Activated CD8-positive, alpha-beta memory T cell treated with anti-CD3 and anti-CD28 coated beads for 36 hours (primary cell): ENCODE measurements around the gene MTARC2. TPM values are rescaled to one million over a fixed set of nuclear protein-coding genes. Genes with fewer than 3 reads are reported as not detected.
"Not testable (repeated sequence)": the region's sequence is repeated elsewhere in the genome, so short reads cannot be mapped to it uniquely, and the experiment has no call there.

Source experiments
- CTCF ChIA-PET: fragments of 350-600 bp; sonication (Branson Sonifier 250); formaldehyde crosslinking; loops from one replicate; lab custom pipeline; 2021; ENCODE audit warnings: antibody characterized with exemption; lab: Charles Lee
- POLR2A ChIA-PET: fragments of 350-600 bp; sonication (Branson Sonifier 250); formaldehyde crosslinking; loops from one replicate; lab custom pipeline; 2021; ENCODE audit warnings: antibody characterized with exemption; lab: Charles Lee
- total RNA-seq, 2 experiments: library from RNA; stranded (reverse); gene quantifications; one replicate each; pipeline ENCODE4 v1.2.3, GENCODE V29; 2021

MTARC2 gene
- total RNA-seq, 2 experiments from 2014 or later, result not detected

DNA sequence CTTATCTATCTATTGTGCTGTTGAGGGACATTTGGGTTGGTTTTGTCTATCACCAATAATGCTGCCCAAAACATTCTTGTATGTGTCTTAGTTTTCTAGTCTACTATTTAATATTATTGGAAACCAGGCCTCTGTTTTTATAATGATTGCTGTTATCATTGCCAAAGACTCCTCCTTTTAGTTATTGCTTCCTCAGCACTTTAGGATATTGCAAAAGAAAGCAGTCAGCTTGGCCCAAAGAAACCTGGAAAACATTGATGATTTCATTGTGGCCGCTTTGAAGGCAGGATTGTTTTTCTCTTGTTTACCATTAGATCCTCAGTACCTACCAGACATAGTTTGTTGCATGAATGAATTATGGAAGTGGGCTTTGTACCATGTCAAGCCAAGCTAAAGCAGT is 20.6 kb upstream of the MTARC2 start:
- CTCF ChIA-PET, result no interaction called here
- POLR2A ChIA-PET, result no interaction called here

DNA sequence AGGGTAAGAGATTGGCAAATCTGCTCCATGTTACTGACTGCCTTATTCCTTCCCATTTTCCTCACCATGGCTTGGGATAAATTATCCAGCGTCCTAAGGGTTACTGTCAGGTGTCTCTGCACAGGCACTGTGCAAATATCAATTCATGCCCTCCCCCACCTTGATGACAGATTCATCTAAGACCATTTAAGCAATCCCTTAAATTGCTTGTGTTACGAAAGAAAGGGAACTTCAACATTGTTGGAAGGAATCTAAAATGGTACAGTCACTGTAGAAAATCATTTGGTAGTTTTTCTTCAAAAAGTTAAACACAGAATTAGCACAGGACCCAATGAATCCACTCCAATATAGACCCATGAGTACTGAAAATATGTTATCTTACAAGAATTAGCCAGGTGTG is 17.6 kb upstream of the MTARC2 start:
- ChIA-PET CTCF (no interaction called here), POLR2A (no interaction called here)

DNA sequence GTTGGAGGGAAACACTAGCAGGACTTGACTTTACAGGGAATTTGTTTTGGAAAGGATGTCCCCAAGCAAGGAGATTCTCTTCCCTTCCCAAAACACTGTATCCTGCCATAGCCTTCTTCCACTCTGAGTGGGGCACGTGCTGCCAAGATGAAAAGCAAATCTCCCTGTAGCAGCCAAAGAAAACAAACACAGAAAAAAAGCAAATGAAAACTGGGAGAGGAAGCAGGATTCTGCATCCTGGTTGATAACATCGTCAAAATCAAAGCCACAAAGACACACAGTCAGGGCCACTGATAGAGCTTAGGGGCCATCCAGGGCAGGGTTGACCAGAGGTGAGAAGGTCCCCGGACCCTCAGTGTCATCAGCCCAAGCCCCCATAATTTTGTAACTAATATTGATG is 16.0 kb upstream of the MTARC2 start:
- POLR2A ChIA-PET, result no interaction called here
- CTCF ChIA-PET, result no interaction called here

DNA sequence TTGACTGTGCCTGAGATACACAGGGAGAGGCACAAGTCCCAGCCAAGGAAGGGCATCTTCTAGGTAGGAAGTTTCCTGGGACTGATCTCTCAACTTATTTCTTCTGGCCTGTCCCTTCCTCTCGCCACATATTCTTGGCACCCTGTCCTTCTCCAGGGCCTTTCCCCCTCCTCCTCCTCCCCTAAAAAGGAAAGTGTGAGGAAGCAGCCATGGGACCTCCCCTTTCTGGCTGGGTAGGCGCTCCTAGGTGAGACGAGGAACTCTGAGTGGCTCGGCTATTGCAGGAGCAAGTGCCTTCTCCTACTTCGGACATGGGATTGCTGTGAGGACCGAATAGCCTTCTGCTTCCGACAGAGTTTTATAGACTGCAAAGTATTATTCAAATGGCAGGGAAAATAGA is 15.5 kb upstream of the MTARC2 start:
- CTCF ChIA-PET, result interaction anchor here (1.0 to 1.1 kb wide), 2 partner anchors 9 to 42 kb away, joined by 3 read pairs; partner anchors contain the start of gene C1orf115
- POLR2A ChIA-PET, result interaction anchor here (0.6 kb wide), 1 partner anchor 708 kb away, joined by 3 read pairs; no protein-coding TSS in a partner anchor

DNA sequence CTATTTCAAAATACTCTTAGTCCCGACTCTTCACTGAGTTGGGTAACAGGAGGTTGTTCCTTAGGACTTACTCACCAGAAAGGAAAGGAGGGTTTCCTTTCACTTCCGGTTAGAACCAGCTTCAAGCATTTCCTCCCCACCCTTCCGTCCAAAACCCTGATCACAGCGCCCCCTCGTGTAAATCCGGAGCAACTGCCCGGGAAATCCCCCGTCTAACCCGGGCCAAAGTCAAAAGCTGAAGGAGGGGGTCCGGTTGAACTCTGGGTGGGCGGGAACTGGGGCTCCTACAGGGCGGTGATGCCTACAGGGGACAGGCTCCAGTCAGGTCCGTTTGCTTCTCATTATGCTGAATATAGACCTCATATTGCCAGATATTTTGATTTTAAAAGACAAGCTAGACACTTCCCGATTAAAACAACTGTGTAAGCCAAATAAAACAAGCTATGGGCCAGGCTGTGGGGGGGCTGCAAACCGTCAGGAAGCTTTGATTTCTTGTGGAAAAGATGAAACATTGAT is 15.0 kb upstream of the MTARC2 start:
- ChIA-PET CTCF (interaction anchor here (0.7 to 1.3 kb wide), 4 partner anchors 8 to 463 kb away, joined by 3 to 4 read pairs (median 3); partner anchors contain the start of gene C1orf115), POLR2A (interaction anchor here (0.6 kb wide), 1 partner anchor 707 kb away, joined by 3 read pairs; no protein-coding TSS in a partner anchor)

DNA sequence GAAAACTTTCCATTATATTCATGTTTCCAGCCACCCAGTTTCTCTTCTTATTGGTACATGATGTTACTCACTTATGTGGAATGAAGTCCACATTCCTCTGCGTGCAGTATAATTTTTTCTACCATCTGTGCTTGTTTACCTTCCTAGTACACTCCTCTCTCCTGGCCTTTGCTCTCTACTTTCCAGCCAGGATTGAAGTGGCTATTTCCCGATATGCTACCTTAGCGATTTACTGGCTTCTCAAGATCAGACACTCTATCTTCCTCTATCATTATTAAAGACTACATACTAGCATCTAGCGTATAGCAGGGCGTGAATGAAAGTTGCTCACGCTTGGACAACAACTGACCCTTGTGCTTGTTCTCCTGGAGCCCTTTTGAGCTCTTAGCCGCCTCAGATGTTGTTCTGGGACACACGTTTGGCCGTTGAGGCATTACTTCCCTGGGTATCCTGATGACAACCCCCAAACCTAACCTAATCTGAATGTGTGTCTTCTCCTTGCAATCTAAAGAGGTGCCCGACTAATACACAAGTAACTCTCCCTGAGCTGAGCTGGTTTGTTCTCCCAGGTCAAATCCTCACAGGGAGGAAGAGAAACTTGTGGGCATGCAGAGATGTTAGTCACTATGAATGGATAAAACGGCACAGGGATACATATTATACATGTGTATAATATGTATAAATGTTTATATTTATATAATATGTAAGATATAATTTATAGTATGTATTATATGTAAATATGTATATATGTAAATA is 13.4 kb upstream of the MTARC2 start:
- CTCF ChIA-PET, result interaction anchor here (0.6 to 1.4 kb wide), 4 partner anchors 26 to 438 kb away, joined by 3 to 5 read pairs (median 3); no protein-coding TSS in a partner anchor
- POLR2A ChIA-PET, result interaction anchor here (0.6 kb wide), 1 partner anchor 512 kb away, joined by 3 read pairs; no protein-coding TSS in a partner anchor

GRCh38 chr1:220736283-220736682 is 11.8 kb upstream of the MTARC2 start:
- POLR2A ChIA-PET, result not testable (repeated sequence)

DNA sequence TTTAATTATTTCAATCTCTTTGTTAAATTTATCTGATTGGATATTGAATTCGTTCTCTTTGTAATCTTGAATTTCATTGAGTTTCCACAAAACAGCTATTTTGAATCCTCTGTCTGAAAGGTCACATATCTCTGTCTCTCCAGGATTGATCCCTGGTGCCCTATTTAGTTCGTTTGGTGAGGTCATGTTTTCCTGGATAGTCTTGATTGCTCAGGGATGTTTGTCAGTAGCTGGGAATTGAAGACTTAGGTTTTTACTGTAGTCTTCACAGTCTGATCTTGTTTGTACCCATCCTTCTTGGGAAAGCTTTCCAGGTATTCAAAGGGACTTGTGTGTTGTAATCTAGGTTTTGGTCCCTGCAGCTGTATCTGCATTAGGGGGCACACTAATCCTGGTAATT is 6.8 kb upstream of the MTARC2 start:
- ChIA-PET CTCF (interaction anchor here (1.0 kb wide), 1 partner anchor 8 kb away, joined by 3 read pairs; no protein-coding TSS in a partner anchor), POLR2A (no interaction called here)

More at GRCh38 chr1:220736283-220736682, 11.8 kb upstream of the MTARC2 start:
- CTCF ChIA-PET, result not testable (repeated sequence)

GRCh38 chr1:220741825-220742224 is 6.3 kb upstream of the MTARC2 start:
- CTCF ChIA-PET, result interaction anchor here (1.0 kb wide), 1 partner anchor 9 kb away, joined by 3 read pairs; no protein-coding TSS in a partner anchor
- POLR2A ChIA-PET, result no interaction called here

DNA sequence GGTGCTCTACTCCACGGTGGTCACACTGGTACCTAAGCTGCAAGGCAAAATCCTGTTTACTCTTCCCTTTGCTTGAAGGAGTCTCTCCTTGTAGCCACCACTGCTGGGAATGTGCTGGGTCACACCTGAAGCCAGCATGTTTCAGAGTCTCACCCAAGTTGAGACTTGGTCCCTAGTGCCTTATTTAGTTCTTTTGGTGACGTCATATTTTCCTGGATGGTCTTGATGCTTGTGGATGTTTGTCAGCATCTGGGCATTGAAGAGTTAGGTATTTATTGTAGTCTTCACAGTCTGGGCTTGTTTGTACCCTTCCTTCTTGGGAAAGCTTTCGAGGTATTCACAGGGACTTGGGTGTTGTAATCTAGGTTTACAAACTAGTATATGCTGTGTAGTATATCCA is 5.6 kb upstream of the MTARC2 start:
- ChIA-PET POLR2A (no interaction called here), CTCF (no interaction called here)

DNA sequence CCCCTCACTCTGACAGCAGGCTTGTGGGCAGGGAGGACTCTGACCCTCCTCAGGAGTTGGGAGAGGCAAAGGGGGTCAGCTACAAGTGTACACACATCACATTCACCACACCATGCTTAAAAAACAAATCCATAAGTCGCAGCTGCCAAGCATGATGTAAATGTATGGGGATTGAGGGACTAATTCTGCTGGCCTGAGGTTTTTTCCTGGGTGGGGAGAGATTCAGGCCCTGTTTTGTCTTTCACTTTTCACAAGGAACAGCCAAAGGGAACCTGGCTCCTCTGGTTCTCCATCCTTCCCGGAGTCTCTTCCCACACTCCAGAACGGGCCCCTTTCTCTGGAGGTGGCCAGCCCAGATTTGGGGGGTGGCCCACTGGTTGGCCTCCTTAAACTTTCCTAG is 1.3 kb upstream of the MTARC2 start:
- CTCF ChIA-PET, result no interaction called here
- POLR2A ChIA-PET, result no interaction called here

DNA sequence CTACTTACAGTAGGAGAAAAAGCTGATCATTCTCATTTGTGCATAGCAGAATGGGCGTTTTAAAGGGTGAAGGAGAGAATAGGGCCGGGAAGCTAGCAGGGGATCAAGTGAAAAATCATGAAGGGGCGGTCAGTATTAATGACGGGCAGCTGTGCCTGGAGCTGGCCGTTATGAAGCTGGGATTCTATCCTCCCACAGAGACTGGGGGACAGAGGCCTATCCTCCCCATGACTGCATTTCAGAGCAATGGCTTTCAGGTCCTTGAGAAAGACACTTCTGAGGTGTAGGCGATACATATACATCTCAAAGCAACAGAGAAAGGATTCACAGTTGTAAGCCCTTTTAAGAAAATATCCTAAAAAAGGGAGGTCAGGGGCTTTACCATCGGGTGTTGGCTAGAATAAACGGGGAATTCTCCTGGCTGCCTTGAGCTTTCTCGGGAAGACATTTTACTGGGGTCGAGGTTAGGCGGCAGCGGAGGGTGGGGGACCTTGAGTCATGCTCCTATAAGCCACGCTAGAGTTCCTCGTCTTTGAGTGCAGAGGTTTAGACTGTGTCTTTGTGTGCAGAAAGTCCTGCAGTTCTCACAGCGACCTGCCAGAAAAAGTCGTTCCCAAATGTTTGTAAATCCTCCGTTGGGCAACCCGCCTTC is 559 bp upstream of the MTARC2 start:
- POLR2A ChIA-PET, result no interaction called here
- CTCF ChIA-PET, result no interaction called here

- ChIA-PET POLR2A (interaction anchor here (0.5 kb wide), 1 partner anchor 43 kb away, joined by 3 read pairs; no protein-coding TSS in a partner anchor), CTCF (no interaction called here)
These were observed 814 bp downstream of the MTARC2 start for GRCh38 chr1:220748936-220749335.

DNA sequence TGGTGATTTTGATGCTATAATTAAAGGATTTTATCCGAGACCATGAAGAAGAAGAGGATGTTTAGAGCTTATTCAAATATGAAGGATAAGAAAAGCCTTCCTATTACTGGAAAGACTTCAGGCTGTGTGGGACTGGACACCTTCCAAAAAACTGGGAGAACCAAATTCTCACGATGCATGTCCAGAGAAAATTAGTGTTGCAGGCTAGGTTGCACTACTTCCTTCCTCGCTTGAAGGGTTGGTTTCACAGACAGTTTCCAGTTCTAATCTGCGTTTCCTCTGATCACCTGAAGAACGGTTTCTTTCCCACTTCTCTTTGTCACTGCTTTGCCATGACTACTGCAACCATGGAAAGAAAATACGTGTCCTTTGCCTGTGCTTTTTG is 2.0 kb downstream of the MTARC2 start:
- ChIA-PET CTCF (no interaction called here), POLR2A (no interaction called here)

DNA sequence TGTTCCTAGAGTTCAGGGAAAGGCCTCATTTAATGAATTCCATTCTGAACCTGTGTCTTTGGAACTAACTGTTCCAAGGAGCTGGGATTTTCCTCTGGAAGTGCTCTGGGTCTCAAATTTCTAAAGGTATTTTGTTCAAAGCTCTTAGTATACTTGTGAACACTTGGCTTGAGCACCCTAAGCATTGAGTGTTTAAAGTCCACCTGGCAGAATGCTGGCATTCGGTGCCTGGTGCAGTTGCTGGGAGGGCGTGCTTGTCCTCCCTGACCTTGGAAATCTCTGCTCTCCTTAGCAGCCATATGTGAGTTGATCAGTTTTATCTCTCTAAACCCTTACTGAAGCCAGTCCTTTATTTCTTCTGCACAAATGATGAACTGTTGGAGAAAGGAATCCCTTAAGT is 3.0 kb downstream of the MTARC2 start:
- POLR2A ChIA-PET, result no interaction called here
- CTCF ChIA-PET, result no interaction called here

- ChIA-PET CTCF (interaction anchor here (0.6 kb wide), 1 partner anchor 1502 kb away, joined by 3 read pairs; no protein-coding TSS in a partner anchor), POLR2A (no interaction called here)
These were observed 6.2 kb downstream of the MTARC2 start for GRCh38 chr1:220754212-220754917.

GRCh38 chr1:220754918-220755295 is 6.8 kb downstream of the MTARC2 start:
- POLR2A ChIA-PET, result no interaction called here
- CTCF ChIA-PET, result no interaction called here

DNA sequence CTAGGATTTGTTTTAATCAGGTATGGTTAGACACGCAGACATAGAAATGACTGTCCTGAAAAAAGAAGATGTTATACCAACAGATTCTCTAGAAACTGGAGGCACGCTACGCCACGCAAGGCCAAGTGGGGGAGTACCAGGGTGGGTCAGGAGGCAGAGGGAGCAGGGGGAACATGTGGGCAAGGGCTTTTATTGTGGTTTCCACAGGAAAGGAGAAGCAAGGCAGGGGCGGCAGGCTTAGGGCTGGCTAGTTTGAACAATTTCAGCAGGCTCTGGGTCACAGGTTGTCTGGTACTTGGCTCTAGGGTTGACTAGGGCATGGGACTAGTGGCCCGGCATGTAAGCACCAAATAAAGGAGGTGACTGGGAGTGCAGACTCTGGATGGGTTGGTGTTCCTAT is 7.2 kb downstream of the MTARC2 start:
- POLR2A ChIA-PET, result no interaction called here
- CTCF ChIA-PET, result no interaction called here

DNA sequence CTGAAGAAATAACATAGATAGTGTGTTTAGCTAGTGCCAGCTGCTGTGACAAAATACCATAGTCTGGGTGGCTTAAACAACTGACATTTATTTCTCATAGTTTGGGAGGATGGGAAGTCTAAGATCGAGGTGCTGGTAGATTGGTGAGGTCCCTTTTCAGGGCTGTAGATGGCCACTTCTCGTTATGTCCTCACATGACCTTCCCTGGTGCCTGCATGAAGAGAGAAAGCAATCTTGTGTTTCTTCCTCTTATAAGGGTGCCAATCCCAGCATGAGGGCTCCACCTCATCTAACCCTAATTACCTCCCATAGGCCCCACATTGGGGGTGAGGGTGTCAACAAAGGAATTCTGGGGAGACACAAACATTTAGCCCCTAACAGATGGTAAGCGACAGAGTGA is 9.3 kb downstream of the MTARC2 start:
- CTCF ChIA-PET, result no interaction called here
- POLR2A ChIA-PET, result no interaction called here

GRCh38 chr1:220759147-220759546 is 11.0 kb downstream of the MTARC2 start:
- ChIA-PET POLR2A (no interaction called here), CTCF (no interaction called here)
